B cell (primary cell): ENCODE results near the gene PDE4A. TPM values are rescaled to one million over a fixed set of nuclear protein-coding genes. Genes with fewer than 3 reads are reported as not detected.

ENCODE experiments used
- ATAC-seq: fragments of 200-7000 bp; cut with Tn5 transposase; one replicate; pipeline ENCODE4 v1.10.0; 2021; ENCODE audit warnings: low read depth, mild to moderate bottlenecking, moderate number of reproducible peaks, moderate library complexity
- CTCF ChIA-PET: fragments of 350-600 bp; sonication (Branson Sonifier 250); formaldehyde crosslinking; loops from one replicate; lab custom pipeline; 2021; ENCODE audit warnings: antibody characterized with exemption, inconsistent platforms; lab: Charles Lee
- POLR2A ChIA-PET: fragments of 350-600 bp; sonication (Branson Sonifier 250); formaldehyde crosslinking; loops from one replicate; lab custom pipeline; 2021; ENCODE audit warnings: antibody characterized with exemption; lab: Charles Lee
- DNase-seq: peaks from one replicate; pipeline ENCODE4 v3.0.0; 2013
- H2AFZ ChIP-seq: 2 replicates; pipeline ENCODE4 v1.6.1; 2012; ENCODE audit warnings: mild to moderate bottlenecking, low read depth, low read length; ENCODE audit not compliant: insufficient read depth, poor library complexity, severe bottlenecking
- H3K27ac ChIP-seq, 2 donors: 1 replicate in 1 of 2; 2 replicates in 1 of 2; pipeline ENCODE4 v1.5.1; 2012 to 2013; ENCODE audit warnings: low read length in 2 of 2, mild to moderate bottlenecking in 2 of 2, moderate library complexity in 1 of 2
- H3K27me3 ChIP-seq, 4 experiments: fragments of 200-600 bp in 1 of 4; sonication (generic) in 1 of 4; replicated peaks in 1 of 4; 1 replicate in 2 of 4; 2 replicates in 2 of 4; pipeline versions ENCODE4 v1.6.1 to v1.7.0; 2013 to 2016; ENCODE audit warnings: low read length in 3 of 4, mild to moderate bottlenecking in 2 of 4, mixed read lengths in 1 of 4, moderate library complexity in 1 of 4; ENCODE audit not compliant: insufficient read depth in 4 of 4, control insufficient read depth in 3 of 4; ENCODE audit errors: control extremely low read depth in 1 of 4
- H3K36me3 ChIP-seq, 2 experiments: replicated peaks in 1 of 2; 1 replicate in 1 of 2; 2 replicates in 1 of 2; pipeline versions ENCODE4 v1.6.1 to v1.7.1; 2013; ENCODE audit warnings: low read length in 1 of 2; ENCODE audit not compliant: insufficient read depth in 2 of 2, control insufficient read depth in 1 of 2; ENCODE audit errors: control extremely low read depth in 1 of 2, extremely low read depth in 1 of 2
- H3K4me1 ChIP-seq, 2 donors: fragments of 200-600 bp in 1 of 2; sonication (generic) in 1 of 2; 1 replicate in 1 of 2; 2 replicates in 1 of 2; pipeline versions ENCODE4 v1.5.1 to v1.6.1; 2013 to 2017; ENCODE audit warnings: low read length in 2 of 2; ENCODE audit not compliant: control insufficient read depth in 2 of 2, insufficient read depth in 2 of 2
- H3K4me2 ChIP-seq: replicated peaks from 2 replicates; pipeline ENCODE3; 2012; ENCODE audit warnings: mild to moderate bottlenecking, low read depth, low read length; ENCODE audit not compliant: poor library complexity, severe bottlenecking
- H3K4me3 ChIP-seq, 5 experiments: fragments of 200-600 bp in 1 of 5; sonication (generic) in 1 of 5; 1 replicate in 3 of 5; 2 replicates in 2 of 5; pipeline versions ENCODE4 v1.5.1 to v1.7.0; 2011 to 2016; ENCODE audit warnings: low read length in 4 of 5, mild to moderate bottlenecking in 4 of 5, low read depth in 2 of 5, control low read depth in 1 of 5, moderate library complexity in 1 of 5; ENCODE audit not compliant: insufficient read depth in 1 of 5; ENCODE audit errors: control extremely low read depth in 1 of 5, extremely low read depth in 1 of 5
- H3K79me2 ChIP-seq: fragments of 200-600 bp; sonication (generic); one replicate; pipeline ENCODE4 v1.6.0; 2016; ENCODE audit warnings: low read length; ENCODE audit not compliant: control insufficient read depth, insufficient read depth
- H3K9ac ChIP-seq: fragments of 200-600 bp; sonication (generic); 2 replicates; pipeline ENCODE4 v1.6.1; 2017; ENCODE audit warnings: mild to moderate bottlenecking, low read length, moderate library complexity
- H3K9me3 ChIP-seq, 3 donors: one replicate each; pipeline versions ENCODE4 v1.6.1 to v1.7.1; 2013; ENCODE audit warnings: low read length in 2 of 3; ENCODE audit not compliant: control insufficient read depth in 2 of 3, insufficient read depth in 1 of 3; ENCODE audit errors: control extremely low read depth in 1 of 3
- H4K20me1 ChIP-seq: 2 replicates; pipeline ENCODE4 v1.6.0; 2012; ENCODE audit warnings: mild to moderate bottlenecking, low read length; ENCODE audit not compliant: insufficient read depth, control insufficient read depth, poor library complexity, severe bottlenecking
- H3K27ac Mint-ChIP-seq: one replicate; pipeline ENCODE4 v1.8.0; 2021; ENCODE audit warnings: mixed read lengths
- H3K27me3 Mint-ChIP-seq: one replicate; pipeline ENCODE4 v1.8.0; 2021; ENCODE audit warnings: mixed read lengths
- H3K4me1 Mint-ChIP-seq: one replicate; pipeline ENCODE4 v1.8.0; 2021; ENCODE audit warnings: mixed read lengths
- H3K4me3 Mint-ChIP-seq: one replicate; pipeline ENCODE4 v1.8.0; 2021; ENCODE audit warnings: mixed read lengths
- H3K9me3 Mint-ChIP-seq: one replicate; pipeline ENCODE4 v1.8.0; 2022; ENCODE audit warnings: mixed read lengths; ENCODE audit not compliant: insufficient read depth
- EZH2 ChIP-seq: IDR thresholded peaks from 2 replicates; pipeline ENCODE4 v1.6.1; 2012; ENCODE audit warnings: borderline replicate concordance, low read depth, mild to moderate bottlenecking, moderate library complexity, low read length; ENCODE audit not compliant: insufficient read depth, poor library complexity, severe bottlenecking
- WGBS: methylation state at CpG from one replicate; pipeline ENCODE4 v1.1.5; 2013; ENCODE audit warnings: missing lambda C conversion rate; ENCODE audit not compliant: insufficient coverage; 5-methylcytosine and 5-hydroxymethylcytosine counted together
- intact Hi-C: fragments of 100-400 bp; cut with micrococcal nuclease; formaldehyde crosslinking; loops from one replicate; pipeline ENCODE4 v1.10.0; 2022
- polyA plus RNA-seq: library from polyadenylated mRNA; depleted of rRNA; stranded (reverse); fragments of >200 nt; gene quantifications from 2 replicates; pipeline ENCODE4 v1.2.3, GENCODE V29; 2012
- total RNA-seq, 2 donors: library from RNA; stranded (reverse); fragments of 120-200 nt in 1 of 2; gene quantifications; 1 replicate in 1 of 2; 2 replicates in 1 of 2; pipeline versions ENCODE4 v1.2.3 to v1.2.4, GENCODE V29; 2013 to 2022
- TF ChIP-seq, protein P1 (sequence below): fragments of 200-600 bp; IDR thresholded peaks from one replicate; pipeline ENCODE4 v1.8.0; 2022; ENCODE audit warnings: antibody characterized with exemption, mild to moderate bottlenecking

PDE4A gene
- total and polyA plus RNA-seq, 2 donors (not counting 1 experiment from before 2014, with no cell fraction given): 1.5 to 10.9 TPM

DNA sequence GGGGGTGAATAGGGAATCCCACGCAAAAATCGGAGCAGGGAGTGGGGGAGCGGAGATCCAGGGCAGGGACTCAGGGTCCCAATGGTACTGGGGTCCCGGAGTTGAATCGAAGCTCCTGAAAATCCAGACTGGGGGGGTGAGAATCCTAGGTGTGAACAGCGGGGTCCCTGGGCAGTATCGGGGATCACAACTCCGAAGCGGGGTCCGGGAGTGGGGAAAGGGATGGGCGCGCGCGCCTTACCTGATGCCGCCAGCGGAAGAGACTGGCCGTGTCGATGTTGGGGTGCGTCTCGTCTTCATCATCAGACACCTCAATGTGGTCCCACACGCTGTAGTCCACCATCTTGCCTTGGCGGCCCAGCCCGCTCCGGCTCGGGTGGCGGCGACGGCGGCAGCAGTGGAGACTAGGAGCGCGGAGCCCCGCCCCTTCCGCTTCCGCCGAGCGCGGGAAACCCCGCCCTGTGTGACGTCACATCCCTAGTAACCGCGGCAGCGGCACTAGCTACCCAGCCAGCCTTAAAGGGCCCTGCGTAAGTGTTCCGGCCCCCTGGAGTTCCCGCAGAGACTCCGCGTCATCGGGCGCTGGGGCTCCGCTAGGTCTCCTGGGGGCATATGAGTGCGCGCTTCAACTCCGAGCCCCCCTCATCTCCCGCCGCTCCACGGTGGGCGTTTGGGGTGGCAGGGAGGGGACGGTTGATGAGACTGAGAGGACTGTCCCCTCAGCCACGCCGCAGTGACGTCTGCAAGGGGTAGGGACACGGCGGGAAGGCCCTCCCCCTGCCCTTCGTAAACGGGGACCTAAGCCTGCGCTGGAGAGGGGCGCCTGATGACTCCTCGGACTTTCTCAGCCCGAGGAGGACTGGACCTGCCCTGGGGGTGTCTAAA lies 17.0 kb upstream of the PDE4A start, which contains the start of gene CDC37:
Gene CDC37, minus strand, starts transcription at position 406 of the 885 bp plus-strand sequence. Its CDS starts 63 bp downstream, at position 343.
- no peaks in the 10 kb centered on the region for H3K9me3 Mint-ChIP-seq
- H3K79me2 ChIP-seq: peaks cover 54% of the 10 kb centered on the region

More for the DNA sequence above, 17.0 kb upstream of the PDE4A start, which contains the start of gene CDC37:
- Histone ChIP-seq H2AFZ (peak within 1 kb of the TSS; percentile 81), H3K27ac (peak within 1 kb of the TSS; percentile 83 to 93), H3K9me3 (no peaks in the 10 kb centered on the region), H4K20me1 (peaks cover 42% of the 10 kb centered on the region), H3K4me3 (peak within 1 kb of the TSS; percentile 87 to 98 (median 93)), H3K4me1 (peaks cover 49 to 86% of the 10 kb centered on the region in 2 donors), H3K36me3 (no peaks in the 10 kb centered on the region), H3K4me2 (peak within 1 kb of the TSS; percentile 98), H3K27me3 (no peaks in the 10 kb centered on the region), H3K9ac (peak within 1 kb of the TSS; percentile 96)
- under 1% methylated on average over 61 of the region's 69 CpGs for WGBS
- H3K4me1 Mint-ChIP-seq: peaks cover 68% of the 10 kb centered on the region
- H3K27ac Mint-ChIP-seq: peak within 1 kb of the TSS; percentile 91
- peak; percentile 78 for ATAC-seq
- intact Hi-C loops: loop anchor here (1.0 to 10.0 kb wide), 13 partner anchors 9 to 299 kb away; partner anchors contain the start of genes ANGPTL6, ATG4D, ILF3 and KEAP1
- ChIA-PET CTCF (interaction anchor here (0.6 to 8.1 kb wide), 24 partner anchors 12 to 474 kb away, joined by 3 to 282 read pairs (median 4); partner anchors contain the start of genes ICAM1, KRI1, PDE4A and QTRT1), POLR2A (interaction anchor here (0.6 to 2.7 kb wide), 10 partner anchors 9 to 185 kb away, joined by 3 to 15 read pairs (median 6); no protein-coding TSS in a partner anchor)
- TF ChIP-seq, protein P1, sequence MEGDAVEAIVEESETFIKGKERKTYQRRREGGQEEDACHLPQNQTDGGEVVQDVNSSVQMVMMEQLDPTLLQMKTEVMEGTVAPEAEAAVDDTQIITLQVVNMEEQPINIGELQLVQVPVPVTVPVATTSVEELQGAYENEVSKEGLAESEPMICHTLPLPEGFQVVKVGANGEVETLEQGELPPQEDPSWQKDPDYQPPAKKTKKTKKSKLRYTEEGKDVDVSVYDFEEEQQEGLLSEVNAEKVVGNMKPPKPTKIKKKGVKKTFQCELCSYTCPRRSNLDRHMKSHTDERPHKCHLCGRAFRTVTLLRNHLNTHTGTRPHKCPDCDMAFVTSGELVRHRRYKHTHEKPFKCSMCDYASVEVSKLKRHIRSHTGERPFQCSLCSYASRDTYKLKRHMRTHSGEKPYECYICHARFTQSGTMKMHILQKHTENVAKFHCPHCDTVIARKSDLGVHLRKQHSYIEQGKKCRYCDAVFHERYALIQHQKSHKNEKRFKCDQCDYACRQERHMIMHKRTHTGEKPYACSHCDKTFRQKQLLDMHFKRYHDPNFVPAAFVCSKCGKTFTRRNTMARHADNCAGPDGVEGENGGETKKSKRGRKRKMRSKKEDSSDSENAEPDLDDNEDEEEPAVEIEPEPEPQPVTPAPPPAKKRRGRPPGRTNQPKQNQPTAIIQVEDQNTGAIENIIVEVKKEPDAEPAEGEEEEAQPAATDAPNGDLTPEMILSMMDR: no peak
- no peak for TF ChIP-seq EZH2
- H3K4me3 Mint-ChIP-seq: peak within 1 kb of the TSS; percentile 94
- DNase-seq: peak; percentile 99
- H3K27me3 Mint-ChIP-seq: no peaks in the 10 kb centered on the region
